HG02981 (cell line): ENCODE data around the gene VAV3.

Source experiments
- ATAC-seq: cut with Tn5 transposase; IDR thresholded peaks from one replicate; pipeline ENCODE4 v1.9.1; 2021; ENCODE audit warnings: mild to moderate bottlenecking, moderate library complexity; ENCODE audit not compliant: unreplicated experiment

The VAV3 gene

GRCh38 chr1:107604825-107605224, 360.2 kb downstream of the VAV3 start:
- no peak for ATAC-seq

DNA sequence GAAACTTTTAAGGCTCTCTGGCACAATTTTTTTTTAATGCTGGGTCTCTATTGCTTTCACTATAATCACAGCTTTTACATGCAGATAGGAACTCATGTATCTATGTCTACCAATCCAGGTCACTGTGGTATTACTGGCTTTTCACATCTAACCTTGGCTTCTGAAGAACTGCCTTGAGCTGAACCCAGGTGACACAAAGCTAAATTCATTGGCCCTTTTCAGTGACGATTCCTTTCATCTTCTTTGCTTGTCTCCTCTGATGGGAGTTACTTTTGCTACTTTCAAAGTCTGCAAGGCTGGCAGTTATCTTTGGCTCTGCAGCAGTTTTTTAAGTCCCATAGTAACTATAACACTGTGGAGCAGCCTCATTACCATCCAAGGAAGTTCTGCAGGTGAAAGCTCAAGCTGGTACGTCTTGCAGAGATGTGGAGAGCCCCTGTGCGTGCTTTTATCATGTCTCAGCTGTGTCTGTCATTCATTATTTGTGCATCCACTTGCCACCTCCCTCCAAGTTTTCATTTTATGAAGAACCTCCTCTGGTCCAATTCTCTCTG, 364.3 kb downstream of the VAV3 start:
- no peak for ATAC-seq

DNA sequence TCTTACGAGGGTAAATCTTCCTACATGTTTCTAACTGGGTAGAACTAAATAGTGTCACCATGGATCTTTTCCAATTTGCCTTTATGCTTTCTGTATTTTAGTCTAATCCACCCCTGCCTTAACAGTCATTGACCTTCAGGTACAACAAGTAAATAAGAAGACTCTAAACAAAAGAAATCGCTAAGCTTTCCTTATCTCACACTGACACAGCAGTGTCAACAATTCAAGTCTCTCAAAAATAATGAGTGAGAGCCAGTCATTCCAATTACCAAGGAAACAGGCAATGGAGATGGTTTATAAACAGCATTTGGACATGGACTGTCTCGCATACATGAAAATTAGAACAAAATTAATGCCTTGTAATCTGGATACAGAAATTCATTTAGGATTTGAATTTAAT, 365.8 kb downstream of the VAV3 start:
- no peak for ATAC-seq

DNA sequence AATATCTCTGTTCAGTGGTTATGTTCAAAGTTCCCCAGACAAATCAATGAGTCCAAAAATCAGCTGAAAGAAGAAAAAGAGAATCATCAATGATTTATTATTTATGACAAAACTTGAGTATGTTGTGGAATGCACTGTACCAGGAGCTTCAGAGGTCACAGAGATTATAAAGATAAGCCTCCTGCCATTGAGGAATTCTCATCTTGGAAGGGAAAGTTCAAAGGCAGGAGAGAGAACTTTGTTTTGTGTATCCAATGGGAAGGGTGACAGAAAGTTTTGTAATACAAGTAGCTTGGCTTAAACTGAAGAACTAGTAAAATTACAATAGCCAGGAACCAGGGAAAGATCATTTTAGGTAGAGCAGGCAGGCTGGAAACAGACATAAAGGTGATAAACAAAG, 367.7 kb downstream of the VAV3 start:
- no peak for ATAC-seq

DNA sequence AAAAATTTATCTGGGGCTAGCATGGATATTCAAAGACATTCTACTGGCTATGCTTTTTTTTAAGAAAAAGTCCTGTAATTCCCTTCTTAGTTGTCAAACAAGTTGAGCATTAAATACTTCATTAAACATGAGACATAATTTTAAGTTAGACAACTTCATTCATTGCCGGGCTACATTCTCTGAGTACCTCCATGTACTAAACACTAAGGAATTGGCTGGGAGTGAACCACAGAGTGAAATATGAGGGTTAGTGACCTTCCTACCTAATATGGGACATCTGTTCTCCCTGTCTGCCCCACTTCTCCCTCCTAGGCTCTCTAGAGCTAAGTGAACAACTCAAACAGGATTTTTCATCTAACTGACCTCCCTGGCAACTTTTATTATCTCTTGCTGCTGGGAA, 370.4 kb downstream of the VAV3 start:
- no peak for ATAC-seq

GRCh38 chr1:107593501-107594209, 371.3 kb downstream of the VAV3 start:
- no peak for ATAC-seq

- no peak for ATAC-seq
These were observed 373.9 kb downstream of the VAV3 start for GRCh38 chr1:107590900-107591622.

GRCh38 chr1:107590087-107590486, 374.9 kb downstream of the VAV3 start:
- ATAC-seq = no peak

- no peak for ATAC-seq
These were observed 376.7 kb downstream of the VAV3 start for GRCh38 chr1:107588321-107588720.

DNA sequence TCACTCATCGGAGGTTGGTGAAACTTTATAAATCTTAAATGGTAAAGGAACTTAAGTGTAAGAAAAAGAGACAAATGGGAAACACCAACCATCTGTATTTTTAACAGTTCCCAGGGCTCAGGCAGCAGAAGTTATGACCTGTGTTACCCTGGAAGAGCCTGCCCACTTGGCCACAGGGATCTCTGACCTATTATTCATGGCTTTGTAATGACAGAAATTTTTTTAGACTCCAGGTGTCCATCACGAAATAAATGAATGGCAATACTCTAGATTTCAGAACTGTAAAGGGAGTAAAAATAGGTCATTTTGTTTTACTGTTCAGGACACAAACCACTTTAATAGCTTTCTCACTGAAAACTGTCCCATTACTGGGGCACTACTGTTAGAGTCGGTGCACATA, 389.8 kb downstream of the VAV3 start:
- ATAC-seq = no peak

DNA sequence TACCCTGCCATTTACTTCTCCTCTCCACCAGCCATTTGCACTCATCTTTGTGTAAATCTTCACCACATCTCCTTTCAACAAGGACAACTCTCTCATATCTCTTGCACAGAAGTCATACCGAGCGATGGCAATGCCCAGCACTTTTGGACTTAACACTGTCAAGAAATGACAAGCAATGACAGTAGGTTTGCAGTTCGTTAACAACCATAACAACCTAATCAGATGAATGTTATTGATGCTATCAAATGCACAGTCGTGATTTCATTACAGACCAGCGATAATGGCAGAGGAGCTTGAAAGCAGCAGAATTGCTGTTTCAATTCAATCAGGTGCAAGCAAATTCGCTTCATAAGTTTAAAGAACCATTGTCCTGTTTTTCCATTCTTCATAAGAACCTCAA, 390.9 kb downstream of the VAV3 start:
- ATAC-seq = no peak

GRCh38 chr1:107572674-107573211, 392.2 kb downstream of the VAV3 start:
- ATAC-seq = no peak

GRCh38 chr1:107570768-107571167, 394.2 kb downstream of the VAV3 start:
- no peak for ATAC-seq

DNA sequence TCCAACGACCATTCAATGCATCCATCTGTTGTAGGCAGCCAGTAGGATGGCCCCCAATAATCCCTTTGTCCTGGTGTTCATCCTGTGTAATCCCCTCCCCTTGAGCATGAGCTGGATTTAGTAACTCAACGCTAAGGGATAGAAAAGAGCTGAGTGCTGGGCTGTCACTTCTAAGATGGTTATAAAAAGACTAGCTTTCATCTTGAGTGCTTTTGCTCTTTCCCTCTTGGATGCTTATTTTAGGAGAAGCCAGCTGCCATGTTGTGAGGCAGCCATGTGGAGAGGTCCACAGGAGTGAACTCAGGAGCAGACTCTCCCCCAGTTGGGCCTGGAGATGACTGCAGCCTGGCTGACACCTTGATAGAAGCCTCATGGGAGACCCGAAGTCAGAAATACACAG, 401.5 kb downstream of the VAV3 start:
- no peak for ATAC-seq

DNA sequence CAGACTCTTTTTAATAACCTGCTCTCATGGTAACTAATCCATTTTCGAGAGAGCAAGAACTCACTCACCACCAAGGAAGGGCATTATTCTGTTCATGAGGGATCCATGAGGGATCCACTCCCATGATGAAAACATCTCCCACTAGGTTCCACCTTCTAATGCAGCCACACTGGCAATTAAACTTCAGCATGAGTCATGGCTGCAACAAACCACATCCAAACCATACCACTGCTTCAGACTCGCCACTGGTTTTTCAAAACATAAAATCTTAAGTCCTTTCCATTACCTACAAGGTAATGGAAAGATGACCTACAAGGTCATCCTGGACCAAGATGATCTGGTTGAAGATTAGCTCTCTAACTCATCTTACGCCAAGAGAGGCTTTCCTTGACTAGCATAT, 405.1 kb downstream of the VAV3 start:
- no peak for ATAC-seq

DNA sequence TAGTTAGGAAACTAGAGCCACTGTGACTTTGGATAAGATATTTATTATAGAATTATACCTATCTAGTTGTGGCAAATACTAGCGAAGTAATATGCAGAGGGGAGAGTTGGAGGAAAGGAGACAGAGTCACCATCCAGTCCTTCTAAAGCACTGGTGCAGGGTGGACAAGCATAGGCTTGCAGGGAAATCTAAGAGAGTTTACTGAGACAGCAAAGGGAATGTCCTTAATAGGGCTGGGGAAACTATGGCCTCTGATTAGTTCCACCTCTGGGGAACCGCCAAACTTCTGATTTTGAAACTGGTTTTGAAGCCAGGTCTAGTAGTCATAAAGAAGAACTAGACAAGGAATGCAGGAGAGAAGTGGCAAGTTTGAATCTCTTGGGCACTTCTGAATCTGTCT, 407.9 kb downstream of the VAV3 start:
- no peak for ATAC-seq

GRCh38 chr1:107555578-107555977, 409.4 kb downstream of the VAV3 start:
- ATAC-seq = no peak

DNA sequence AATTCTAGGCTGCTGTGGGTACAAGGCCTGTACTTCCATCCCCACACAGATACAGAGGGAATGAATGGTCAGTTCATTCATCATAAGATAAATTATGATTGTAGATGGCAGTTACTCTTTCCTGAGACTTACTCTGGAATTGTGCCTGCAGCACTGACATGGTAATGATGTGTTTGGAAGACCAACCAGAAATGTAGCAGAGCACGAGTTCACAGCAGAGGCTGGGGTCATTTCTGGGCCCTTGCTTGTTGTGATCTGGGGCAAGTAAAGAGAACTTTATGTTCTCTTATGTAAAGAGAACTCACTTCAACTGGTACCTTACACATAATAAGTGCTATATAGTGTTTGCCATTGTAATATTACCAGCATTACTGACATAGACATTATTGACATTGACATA, 412.2 kb downstream of the VAV3 start:
- no peak for ATAC-seq

- no peak for ATAC-seq
These were observed 413.5 kb downstream of the VAV3 start for GRCh38 chr1:107551456-107551855.

GRCh38 chr1:107550358-107550757, 414.6 kb downstream of the VAV3 start:
- ATAC-seq = no peak

- no peak for ATAC-seq
These were observed 415.7 kb downstream of the VAV3 start for GRCh38 chr1:107549152-107549810.

DNA sequence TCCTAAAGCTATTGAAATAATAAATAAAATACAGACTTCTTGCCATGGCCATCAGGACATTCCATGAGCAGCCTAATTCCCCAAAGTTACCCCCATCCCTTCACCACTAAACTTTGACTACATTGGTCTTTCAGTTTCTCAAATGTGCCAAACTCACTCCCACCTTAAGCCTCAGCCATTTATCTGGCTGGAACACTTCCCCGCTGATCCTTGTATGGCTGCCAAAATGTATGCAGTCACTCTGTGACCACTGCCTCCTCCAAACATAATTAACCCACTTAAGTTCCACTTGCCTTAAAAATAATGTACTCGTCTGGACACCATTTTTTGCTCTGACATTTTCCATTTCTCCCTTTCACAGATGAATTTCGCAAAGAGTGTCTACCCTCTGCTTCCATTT, 416.7 kb downstream of the VAV3 start:
- no peak for ATAC-seq
